GM19240 (cell line): Measurements from ENCODE around the gene SPINT1.
"Not testable (repeated sequence)": the region's sequence is repeated elsewhere in the genome, so short reads cannot be mapped to it uniquely, and the experiment has no call there.

Experiments
- DNase-seq: peaks from one replicate; pipeline ENCODE4 v3.0.0; 2011; ENCODE audit warnings: low spot score; ENCODE audit not compliant: insufficient read length

SPINT1 gene

GRCh38 chr15:40857601-40858341 is 13.9 kb downstream of the SPINT1 start:
- peak; percentile 85 for DNase-seq

- no peak for DNase-seq
Observed at GRCh38 chr15:40858706-40859105, 14.9 kb downstream of the SPINT1 start.

- DNase-seq: peak; percentile 95
Observed at GRCh38 chr15:40859206-40859851, 15.5 kb downstream of the SPINT1 start.

- DNase-seq: not testable (repeated sequence)
Observed at GRCh38 chr15:40861147-40861546, 17.3 kb downstream of the SPINT1 start.

- no peak for DNase-seq
Observed at GRCh38 chr15:40863660-40864270, 19.9 kb downstream of the SPINT1 start.

- no peak for DNase-seq
Observed at GRCh38 chr15:40867199-40867598, 23.4 kb downstream of the SPINT1 start.

GRCh38 chr15:40869686-40870085 is 25.8 kb downstream of the SPINT1 start:
- DNase-seq: no peak

GRCh38 chr15:40870716-40871115 is 26.9 kb downstream of the SPINT1 start:
- DNase-seq: no peak

GRCh38 chr15:40871749-40872617 is 28.1 kb downstream of the SPINT1 start:
- DNase-seq: peak; percentile 48

GRCh38 chr15:40872791-40873693 is 29.2 kb downstream of the SPINT1 start:
- no peak for DNase-seq

GRCh38 chr15:40873694-40874561 is 30.1 kb downstream of the SPINT1 start, which contains the start of gene RHOV:
Gene RHOV, minus strand, starts transcription at chr15:40874234. Its CDS starts 95 bp downstream, at chr15:40874139.
- no peak for DNase-seq

GRCh38 chr15:40875991-40876730 is 32.3 kb downstream of the SPINT1 start:
- no peak for DNase-seq

- no peak for DNase-seq
Observed at GRCh38 chr15:40877694-40878093, 33.8 kb downstream of the SPINT1 start.

- DNase-seq: peak; percentile 62
Observed at GRCh38 chr15:40878785-40879184, 34.9 kb downstream of the SPINT1 start.

GRCh38 chr15:40879609-40880008 is 35.8 kb downstream of the SPINT1 start:
- no peak for DNase-seq

GRCh38 chr15:40881351-40881750 is 37.5 kb downstream of the SPINT1 start:
- DNase-seq: no peak

- no peak for DNase-seq
Observed at GRCh38 chr15:40886586-40886985, 42.7 kb downstream of the SPINT1 start.

- no peak for DNase-seq
Observed at GRCh38 chr15:40889112-40889511, 45.3 kb downstream of the SPINT1 start.

- DNase-seq: no peak
Observed at GRCh38 chr15:40891138-40891537, 47.3 kb downstream of the SPINT1 start.
